GM21367 (cell line): Measurements from ENCODE around the gene A2ML1.
"Not testable (repeated sequence)": the region's sequence is repeated elsewhere in the genome, so short reads cannot be mapped to it uniquely, and the experiment has no call there.

Experiments
- ATAC-seq: cut with Tn5 transposase; IDR thresholded peaks from one replicate; pipeline ENCODE4 v1.9.1; 2021; ENCODE audit not compliant: unreplicated experiment

A2ML1 gene

DNA sequence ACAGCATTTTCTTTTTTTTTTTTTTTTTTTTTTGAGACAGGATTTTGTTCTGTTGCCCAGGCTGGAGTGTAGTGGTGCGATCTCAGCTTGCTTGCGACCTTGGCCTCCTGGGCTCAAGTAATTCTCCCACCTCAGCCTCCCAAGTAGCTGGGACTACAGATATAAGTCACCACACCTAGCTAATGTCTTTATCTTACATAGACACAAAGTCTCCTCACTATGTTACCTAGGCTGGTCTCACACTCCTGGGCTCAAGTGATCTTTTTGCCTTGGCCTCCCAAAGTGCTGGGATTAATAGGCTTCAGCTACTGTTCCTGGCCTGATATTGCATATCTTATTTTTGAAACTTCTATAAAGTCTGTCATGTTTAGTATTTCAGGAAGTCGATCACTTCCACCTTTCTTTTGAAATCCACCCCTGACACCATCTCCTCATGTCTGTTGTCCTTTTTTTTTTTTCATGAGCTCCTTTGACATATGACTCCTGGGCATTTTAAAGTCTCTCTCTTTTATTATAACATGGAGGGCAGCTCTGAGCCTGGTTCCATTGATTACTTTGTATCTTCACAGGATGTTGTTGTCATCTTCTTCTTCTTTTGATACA, 5.9 kb upstream of the A2ML1 start:
- ATAC-seq: no peak

DNA sequence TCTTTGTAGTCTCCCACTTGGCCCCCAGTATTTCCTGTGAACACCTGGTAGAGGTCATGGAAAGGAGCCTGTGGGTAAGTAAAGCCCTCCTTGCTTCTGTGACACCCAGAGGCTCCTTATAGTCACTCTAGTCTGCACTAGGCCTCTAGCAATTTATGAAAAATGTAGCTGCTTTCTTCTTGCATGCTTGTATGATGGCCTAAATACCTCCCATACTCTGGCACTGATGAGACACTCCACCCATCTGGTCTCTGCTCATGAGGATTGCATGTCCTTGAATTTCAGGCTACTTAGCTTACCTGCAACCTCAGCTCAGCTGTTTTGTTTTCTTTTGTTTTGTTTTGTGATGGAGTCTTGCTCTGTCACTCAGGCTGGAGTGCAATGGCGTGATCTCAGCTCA, 4.6 kb upstream of the A2ML1 start:
- no peak for ATAC-seq

DNA sequence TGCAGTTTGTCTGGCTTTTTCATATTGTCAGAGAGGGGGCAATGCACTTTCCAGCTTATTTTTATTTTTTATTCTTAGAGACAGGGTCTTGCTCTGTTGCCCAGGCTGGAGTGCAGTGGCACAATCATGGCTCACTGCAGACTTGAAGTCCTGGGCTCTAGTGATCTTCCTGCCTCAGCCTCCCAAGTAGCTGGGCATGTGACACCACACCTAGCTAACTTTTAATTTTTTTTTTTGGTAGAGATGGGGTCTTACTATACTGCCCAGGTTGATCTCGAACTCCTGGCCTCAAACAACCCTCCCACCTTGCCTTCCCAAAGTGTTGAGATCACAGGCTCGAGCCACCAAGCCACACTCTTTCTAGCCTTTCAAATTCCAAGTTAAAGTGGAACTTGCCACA, 3.9 kb upstream of the A2ML1 start:
- ATAC-seq: no peak

DNA sequence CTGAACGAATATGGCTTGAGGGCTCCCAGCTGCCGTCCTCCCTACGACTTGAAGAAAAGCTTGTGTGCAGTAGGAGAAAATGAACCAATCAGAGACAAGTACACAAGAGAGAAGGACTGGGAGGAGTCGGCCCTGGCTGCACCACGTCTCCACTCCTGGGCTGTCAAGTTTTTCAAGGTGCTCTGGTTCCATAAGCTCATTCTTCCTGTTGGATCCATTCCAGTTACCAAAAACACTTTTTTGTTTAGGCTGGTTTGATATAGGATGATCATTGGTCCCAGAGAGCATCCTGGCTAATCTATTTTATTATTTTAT, 2.8 kb upstream of the A2ML1 start:
- no peak for ATAC-seq

DNA sequence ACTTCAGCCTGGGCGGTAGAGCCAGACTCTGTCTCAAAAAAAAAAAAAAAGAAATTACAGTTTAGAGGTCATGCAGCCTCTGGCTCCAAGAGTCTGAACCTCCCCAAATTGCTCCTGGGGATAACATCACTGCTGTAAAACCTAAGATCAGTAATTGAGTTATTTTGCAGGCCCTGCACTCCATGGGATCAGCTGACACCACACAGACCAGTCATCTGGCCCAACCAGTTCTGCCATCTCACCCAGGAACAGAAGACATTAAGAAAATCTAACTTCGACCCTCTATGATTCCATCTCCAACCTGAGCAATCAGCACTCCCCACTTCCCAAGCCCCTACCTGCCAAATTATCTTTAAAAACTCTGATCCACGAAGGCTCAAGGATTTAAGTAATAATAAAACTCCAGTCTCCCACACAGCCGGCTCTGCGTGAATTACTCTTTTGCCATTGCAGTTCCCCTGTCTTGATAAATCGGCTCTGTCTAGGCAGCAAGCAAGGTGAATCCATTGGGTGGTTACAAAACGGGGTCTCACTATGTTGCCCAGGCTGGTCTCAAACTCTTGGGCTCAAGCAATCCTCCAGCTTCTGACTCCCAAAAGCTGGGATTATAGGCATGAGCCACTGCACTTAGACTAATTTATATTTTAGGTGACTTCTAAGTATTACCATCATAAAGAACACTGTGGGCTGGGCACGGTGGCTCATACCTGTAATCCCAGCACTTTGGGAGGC, 1.6 kb upstream of the A2ML1 start:
- ATAC-seq: not testable (repeated sequence)

DNA sequence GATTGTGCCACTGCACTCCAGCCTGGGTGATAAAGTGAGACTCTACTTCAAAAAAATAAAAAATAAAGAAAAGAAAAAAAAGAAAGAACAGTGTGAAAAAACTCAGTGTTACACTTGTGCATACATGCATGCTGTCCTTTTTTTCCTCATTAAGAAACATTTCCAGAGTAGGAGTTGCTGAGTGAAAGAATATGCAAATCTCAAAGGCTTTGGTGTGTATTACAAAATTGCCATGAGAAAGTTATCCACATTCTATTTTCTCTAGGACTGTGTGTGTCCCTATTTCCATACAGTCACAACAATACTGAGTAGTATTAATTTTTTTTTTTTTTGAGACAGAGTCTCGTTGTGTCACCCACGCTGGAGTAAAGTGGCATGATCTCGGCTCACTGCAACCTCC, 830 bp upstream of the A2ML1 start:
- no peak for ATAC-seq

DNA sequence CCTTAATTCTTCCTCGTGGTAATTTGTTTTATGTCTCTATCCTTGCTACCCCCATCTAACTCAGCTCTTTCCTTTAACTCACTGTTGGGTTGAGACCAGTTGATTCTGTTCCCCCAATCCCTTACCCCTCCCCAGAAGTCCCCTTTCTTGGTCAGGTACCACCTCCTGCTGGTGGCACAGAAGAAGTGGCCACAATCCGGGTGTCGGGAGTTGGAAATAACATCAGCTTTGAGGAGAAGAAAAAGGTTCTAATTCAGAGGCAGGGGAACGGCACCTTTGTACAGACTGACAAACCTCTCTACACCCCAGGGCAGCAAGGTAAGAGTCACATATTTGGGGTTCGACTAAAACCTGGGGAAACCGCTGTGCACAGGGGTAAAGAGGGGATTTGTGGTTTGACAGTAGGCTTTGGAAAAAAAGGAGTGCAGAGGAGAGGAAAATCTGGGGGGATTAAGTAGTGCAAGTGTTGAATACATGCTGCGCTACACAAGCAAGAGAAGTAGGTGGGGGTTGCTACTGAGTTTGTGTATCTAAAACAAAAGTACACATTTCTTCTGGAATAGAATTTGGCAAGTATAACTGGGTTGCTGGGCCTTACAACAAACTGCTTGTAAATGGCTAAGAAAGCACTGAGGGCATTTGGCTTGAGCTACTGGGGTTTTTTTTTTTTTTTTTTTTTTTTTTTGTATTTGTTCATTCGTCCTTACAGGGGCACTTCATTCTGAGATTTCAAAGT, 1.3 kb downstream of the A2ML1 start:
- no peak for ATAC-seq

DNA sequence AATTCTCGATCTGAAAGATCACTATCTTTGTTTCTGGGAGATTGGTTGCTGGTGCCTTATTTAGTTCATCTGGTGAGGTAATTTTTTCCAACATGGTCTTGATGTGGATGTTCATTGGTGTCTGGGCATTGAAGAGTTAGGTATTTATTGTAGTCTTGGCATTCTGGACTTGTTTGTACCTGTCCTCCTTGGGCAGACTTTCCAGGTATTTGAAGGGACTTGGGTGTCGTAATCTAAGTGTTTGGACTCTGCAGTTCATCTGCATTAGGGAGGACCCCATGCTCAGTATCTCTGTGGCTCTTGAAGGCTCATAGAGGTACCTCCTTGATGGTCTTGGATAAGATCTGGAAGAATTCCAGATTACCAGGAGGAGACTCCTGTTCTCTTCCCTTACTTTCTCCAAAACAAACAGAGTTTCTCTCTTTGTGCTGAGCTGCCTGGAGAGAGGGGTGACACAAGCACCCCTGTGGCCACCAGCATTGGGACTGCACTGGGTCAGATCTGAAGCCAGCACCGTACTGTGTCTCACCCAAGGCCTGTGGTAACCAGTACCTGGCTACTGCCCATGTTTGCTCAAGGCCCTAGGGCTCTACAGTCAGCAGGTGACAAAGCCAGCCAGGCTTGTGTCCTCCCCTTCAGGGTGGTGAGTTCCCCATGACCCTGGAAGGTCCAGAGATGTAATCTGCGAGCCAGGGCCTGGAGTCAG, 5.3 kb downstream of the A2ML1 start:
- ATAC-seq: no peak

DNA sequence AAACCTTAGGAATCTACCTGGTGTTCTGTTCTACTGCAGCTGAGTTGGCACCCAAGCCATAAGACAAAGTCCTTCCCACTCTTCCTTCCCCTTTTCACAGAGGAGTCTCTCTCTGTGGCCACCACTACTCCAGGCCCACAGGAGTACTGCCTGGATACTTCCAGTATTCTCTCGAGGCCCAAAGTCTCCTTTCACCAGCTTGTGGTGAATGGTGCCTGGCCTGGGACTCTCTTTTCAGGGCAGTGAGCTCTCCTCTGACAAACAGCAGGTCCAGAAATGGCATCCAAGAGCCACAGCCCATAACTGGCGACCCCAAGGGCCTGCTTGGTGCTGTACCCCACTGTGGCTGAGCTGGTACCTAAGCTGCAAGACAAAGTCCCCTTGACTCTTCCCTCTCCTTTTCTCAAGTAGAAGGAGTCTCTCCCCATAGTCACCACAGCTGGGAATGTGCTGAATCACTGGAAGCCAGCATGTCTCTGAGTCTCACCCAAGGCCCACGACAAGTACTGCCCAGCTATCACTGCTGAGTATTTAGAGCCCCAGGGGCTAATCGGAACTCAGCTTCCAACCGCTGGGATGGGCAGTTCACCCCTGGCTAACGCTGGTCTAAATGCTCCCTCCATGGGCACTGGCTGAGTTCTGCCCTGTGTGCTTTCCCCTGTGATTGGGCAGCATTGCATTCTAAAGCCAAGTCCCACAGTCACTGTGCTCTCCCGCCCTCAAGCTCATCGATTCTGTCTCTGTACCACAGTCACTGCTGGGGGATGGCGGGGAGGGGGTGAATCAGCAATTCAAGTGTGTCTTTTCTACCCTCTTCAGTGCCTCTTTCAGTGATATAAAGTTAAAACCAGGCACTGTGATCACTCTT, 6.1 kb downstream of the A2ML1 start:
- ATAC-seq: no peak

DNA sequence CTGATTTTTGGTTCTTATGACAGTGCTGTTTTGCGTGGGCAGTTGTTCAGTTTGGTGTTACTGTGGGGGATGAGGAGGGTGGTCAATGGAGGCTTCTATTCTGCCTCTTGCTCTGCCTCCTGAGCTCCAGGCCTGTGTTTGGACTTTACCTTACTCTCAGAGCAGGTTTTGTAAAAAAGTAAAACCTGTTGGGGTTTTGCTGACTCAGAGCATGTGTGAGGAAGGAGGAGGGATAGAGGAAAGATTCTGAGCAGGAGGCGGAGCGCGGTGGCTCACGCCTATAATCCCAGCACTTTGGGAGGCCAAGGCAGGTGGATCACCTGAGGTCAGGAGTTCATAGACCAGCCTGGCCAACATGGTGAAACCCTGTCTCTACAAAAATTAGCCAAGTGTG, 6.7 kb downstream of the A2ML1 start:
- ATAC-seq: no peak

DNA sequence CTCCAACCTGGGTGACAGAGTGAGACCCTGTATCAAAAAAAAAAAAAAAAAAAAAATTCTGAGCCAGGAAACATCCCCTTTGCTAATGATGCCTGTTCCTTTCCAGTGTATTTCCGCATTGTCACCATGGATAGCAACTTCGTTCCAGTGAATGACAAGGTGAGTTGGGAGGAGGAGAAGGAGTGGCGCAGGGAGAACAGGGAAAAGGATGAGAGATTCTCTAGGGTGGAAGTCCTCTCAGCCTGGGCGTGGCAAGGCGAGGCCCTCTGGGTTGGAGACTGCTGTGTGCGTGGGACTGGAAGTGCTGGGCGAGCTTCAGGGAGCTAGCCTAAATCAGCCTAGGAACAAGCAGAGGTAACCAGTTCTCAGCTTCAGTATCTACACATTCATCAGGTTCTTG, 7.2 kb downstream of the A2ML1 start:
- ATAC-seq: no peak

DNA sequence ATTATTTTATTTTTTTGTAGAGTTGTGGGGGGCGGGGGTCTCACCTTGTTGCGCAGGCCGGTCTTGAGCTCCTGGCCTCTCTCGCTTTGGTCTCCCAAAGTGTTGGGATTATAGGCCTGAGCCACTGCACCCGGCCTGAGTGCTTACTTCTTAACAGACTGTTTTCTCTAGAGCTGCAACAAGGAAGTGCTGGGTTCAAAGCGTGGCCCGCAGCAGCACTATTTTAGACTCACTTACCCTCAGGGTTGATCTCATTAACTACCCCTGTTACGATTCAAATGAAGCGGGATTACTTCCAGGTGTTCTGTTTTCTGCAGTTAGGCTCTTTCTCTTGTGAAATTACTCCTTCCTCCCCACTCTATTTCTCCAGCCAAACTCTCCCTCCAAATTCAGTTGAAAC, 8.7 kb downstream of the A2ML1 start:
- no peak for ATAC-seq

DNA sequence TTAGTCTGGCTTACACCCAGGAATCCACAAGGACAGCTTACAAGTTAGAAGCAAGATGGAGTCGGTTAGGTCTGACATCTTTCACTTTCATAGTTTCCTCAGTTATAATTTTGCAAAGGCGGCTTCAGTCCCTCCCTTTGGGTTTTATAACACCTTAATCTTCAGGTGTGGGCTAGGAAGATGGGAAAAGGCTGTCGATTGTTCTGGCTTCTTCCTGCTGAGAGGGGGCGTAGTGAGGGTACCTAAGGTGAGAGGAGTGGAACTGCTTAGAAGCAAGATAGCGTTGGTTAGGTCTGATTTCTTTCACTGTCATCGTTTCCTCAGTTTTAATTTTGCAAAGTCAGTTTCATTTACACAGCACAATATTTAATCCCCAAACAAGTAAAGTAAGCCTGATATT, 10.1 kb downstream of the A2ML1 start:
- ATAC-seq: no peak

DNA sequence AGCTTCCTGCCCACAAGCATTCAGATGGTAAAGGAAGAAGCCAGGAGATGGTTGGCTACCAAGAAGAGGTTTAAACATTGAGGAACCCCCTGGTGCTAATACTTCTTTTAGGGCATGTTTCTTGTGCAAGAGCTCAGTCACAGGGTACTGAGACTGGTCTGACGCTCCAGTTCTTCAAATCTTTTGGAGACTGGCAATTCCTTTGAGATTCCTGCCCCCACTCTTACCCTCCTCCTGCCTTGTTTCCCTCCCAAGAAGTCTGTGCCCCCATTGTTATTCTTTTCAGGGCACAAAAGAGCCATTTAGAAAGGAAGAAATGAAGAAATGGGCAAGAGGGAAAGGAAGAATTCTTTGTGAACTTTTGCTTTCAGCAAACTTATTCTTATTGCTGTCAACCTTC, 11.8 kb downstream of the A2ML1 start:
- no peak for ATAC-seq

DNA sequence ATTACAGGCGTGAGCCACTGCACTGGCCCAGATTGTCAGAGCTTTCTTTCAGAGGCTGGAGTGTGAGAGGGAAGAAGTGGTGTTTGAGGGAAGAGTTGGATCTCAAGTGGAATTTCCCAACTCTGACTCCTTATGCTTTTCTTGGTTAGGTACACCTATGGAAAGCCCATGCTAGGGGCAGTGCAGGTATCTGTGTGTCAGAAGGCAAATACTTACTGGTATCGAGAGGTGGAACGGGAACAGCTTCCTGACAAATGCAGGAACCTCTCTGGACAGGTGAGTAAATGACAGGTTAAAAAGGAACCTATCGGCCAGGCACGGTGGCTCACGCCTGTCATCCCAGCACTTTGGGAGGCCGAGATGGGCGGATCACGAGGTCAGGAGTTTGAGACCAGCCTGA, 14.9 kb downstream of the A2ML1 start:
- ATAC-seq: no peak

DNA sequence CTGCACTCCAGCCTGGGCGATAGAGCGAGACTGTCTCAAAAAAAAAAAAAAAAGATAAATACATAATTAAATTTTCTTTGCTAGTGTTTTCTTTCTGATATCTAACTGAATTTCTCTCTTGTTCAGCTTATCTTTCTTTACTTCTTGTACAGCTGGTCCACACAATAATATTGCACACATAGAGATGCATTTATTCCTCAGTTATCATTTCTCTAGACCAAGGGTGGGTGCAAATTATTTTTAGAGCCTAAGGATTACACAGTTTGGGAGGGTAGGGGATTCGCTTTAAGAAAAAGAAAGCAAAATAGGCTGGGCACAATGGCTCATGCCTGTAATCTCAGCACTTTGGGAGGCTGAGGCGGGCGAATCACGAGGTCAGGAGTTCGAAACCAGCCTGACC, 17.9 kb downstream of the A2ML1 start:
- no peak for ATAC-seq

DNA sequence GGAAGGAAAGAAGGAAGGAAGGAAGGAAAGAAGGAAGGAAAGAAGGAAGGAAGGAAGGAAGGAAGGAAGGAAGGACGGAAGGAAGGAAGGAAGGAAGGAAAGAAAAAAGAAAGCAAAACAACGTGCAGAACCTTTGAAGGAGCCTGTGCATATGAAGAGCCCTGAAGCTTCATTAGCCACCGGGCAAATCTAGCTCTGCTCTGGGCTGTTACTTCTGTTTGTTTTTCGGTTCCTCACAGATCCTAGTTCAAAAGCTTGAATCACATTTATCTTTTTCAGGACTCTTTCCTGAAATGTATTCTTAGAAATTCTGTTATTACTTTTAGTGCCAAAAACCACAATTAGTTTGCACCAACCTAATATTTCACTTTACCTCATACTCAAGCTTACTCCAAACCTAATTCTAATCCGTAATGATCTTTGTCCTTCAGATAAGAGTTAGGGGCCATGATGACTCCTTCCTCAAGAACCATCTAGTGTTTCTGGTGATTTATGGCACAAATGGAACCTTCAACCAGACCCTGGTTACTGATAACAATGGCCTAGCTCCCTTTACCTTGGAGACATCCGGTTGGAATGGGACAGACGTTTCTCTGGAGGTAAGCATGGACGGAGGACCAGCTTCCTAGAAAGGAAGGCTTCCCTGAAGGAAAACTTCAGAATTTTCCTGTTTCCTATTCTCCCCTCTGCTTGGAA, 18.7 kb downstream of the A2ML1 start:
- no peak for ATAC-seq

DNA sequence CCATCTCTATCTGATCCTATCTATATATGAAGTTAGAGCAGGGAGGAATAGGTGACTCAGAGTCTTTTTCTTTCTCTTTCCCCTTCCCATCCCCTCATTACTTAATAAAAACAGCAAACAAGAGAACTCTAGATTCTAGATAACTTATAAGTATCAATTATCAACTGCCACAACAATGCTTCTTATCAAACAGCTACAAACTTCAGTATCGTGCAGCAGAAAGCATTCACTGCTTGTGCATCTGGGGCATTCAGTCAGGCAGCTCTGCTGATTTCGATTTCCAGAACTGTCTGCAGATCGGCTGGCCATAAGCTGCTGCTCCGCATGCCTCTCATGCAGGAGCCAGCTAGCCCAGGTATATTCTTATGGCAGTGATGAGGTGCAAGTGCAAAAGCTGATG, 19.4 kb downstream of the A2ML1 start:
- no peak for ATAC-seq

DNA sequence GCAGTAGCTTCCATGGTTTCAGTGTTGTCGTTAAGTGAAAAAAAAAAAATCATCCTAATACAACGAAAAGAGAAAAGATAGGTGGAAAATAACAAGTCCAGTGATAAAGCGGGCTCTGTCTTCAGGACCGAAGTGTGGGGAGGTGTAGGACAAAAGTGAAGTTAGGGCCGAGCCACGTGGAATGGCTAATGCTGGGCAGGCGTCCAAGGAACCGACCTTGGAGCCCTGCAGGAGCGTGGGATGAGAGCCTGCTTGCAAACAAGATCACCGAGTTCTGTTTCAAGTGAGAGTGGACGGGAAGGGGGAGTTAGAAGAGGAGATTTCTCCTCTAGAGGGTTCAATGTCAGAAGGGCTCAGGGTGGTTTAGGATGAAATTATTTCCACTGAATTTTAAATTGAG, 22.2 kb downstream of the A2ML1 start:
- ATAC-seq: no peak

DNA sequence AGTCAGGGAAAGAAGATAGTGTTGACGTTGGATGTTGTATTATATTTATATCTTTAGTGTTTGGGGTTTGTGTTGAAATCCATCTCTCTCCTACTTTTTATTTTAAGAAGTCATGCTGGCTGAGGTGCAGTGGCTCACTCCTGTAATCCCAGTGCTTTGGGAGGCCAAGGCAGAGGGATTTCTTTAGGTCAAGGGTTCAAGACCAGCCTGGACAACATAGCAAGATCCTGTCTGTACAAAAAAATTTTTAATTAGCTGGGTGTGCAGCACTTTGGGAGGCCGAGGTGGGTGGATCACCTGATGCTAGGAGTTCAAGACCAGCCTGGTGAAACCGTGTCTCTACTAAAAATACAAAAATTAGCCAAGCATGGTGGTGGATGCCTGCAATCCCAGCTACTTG, 23.9 kb downstream of the A2ML1 start:
- no peak for ATAC-seq
